HAP-1 (cell line): ENCODE measurements around the gene TEAD1.
A peak's percentile ranks its signal among the peaks of the same experiment; 100 is the strongest.

Source experiments
- DNase-seq, 2 experiments: peaks; one replicate each; pipeline ENCODE4 v3.0.0-alpha.2; 2016 to 2020; ENCODE audit warnings: low spot score in 2 of 2
- H3K27me3 ChIP-seq: fragments of 250-450 bp; sonication (Bioruptor Pico); 2 replicates; pipeline ENCODE4 v1.5.1; 2020; ENCODE audit warnings: low read depth, mild to moderate bottlenecking, moderate library complexity
- H3K36me3 ChIP-seq: fragments of 250-450 bp; sonication (Bioruptor Pico); replicated peaks from 2 replicates; pipeline ENCODE4 v1.5.1; 2020; ENCODE audit warnings: mild to moderate bottlenecking
- H3K4me1 ChIP-seq: fragments of 250-450 bp; sonication (Bioruptor Pico); 2 replicates; pipeline ENCODE4 v1.5.1; 2020; ENCODE audit warnings: mild to moderate bottlenecking
- H3K4me3 ChIP-seq: fragments of 250-450 bp; sonication (Bioruptor Pico); 2 replicates; pipeline ENCODE4 v1.5.1; 2020; ENCODE audit warnings: mild to moderate bottlenecking, moderate library complexity
- H3K9me3 ChIP-seq: fragments of 250-450 bp; sonication (Bioruptor Pico); 2 replicates; pipeline ENCODE4 v1.5.1; 2020; ENCODE audit warnings: mild to moderate bottlenecking, moderate library complexity
- in situ Hi-C: fragments of 300-500 bp; cut with MboI; formaldehyde crosslinking; loops from 3 replicates; pipeline ENCODE4 v1.14.3; 2020; ENCODE audit warnings: low sequenced_read_pairs, inconsistent platforms, mixed read lengths

Gene TEAD1

DNA sequence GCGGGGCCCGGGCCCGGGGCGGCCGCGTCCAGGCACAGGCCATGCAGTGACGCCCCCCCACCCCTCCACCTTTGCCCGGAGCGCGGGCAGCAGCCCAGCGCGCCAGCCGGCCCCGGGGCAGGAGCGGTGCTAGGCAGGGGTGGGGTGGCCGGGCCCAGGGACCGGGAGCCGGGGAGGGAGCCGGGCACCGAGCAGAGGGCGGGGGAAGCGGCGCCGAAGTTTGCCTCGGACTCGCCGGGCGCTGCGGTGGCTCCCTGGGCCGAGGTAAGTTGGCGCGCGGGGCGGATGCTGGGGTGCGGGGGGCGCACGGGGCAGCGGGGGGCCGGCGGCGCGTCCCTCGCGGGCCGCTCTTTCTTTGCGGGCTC lies 332 bp downstream of the TEAD1 start:
- no peak for DNase-seq
- Histone ChIP-seq H3K4me3 (peak overlapping the region; percentile 35), H3K9me3 (no peaks in the 10 kb centered on the region), H3K4me1 (peaks cover 21% of the 10 kb centered on the region), H3K36me3 (no peaks in the 10 kb centered on the region; the same call in 1 of the 2 replicates), H3K27me3 (no peaks in the 10 kb centered on the region)
- in situ Hi-C loops: no loop called here

DNA sequence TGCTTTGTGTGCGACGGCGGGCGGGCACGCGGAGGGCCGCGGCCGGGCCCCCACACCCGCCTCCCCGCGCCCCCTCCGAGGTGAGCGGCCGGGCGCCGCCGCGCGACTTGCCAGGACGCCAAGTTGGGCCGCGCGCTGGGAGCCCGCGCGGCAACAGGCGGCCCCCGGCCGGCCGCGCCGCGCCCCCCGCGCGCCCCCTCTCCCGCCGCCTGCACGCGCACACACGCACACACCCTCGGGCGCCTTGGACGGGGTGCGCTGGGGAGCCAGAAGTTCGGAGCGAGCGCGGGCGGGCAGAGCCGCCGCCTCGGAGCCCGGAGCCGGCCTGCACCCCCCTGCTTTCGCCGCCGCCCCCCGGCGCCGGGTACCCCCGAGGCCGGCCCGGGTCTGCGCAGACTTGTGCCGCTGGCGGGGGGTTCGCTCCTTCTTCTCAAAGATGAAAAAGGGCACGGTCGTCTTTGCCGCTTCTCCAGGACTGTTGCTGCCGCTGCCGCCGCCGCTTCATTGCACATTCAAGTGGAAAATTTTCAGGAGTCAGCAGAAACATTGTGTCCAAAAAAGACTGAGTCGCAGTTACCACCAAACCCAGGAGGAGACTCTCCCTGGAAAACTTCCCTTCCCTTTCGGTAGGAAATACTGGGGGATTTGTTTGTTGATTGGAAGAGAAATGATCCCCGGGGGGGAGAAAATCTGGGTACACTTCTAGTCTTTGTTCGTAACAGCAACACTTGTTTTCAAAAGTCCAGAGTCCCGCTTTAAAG lies 895 bp downstream of the TEAD1 start:
- H3K9me3 ChIP-seq: no peaks in the 10 kb centered on the region
- DNase-seq: peak in 1 of 2 experiments; percentile 48
- H3K4me1 ChIP-seq: peaks cover 27% of the 10 kb centered on the region
- H3K4me3 ChIP-seq: peak overlapping the region; percentile 58
- H3K27me3 ChIP-seq: no peaks in the 10 kb centered on the region
- H3K36me3 ChIP-seq: no peaks in the 10 kb centered on the region; the same call in 1 of the 2 replicates
- in situ Hi-C loops: loop anchor here (25.0 kb wide), 1 partner anchor 212 kb away; no protein-coding TSS in a partner anchor

DNA sequence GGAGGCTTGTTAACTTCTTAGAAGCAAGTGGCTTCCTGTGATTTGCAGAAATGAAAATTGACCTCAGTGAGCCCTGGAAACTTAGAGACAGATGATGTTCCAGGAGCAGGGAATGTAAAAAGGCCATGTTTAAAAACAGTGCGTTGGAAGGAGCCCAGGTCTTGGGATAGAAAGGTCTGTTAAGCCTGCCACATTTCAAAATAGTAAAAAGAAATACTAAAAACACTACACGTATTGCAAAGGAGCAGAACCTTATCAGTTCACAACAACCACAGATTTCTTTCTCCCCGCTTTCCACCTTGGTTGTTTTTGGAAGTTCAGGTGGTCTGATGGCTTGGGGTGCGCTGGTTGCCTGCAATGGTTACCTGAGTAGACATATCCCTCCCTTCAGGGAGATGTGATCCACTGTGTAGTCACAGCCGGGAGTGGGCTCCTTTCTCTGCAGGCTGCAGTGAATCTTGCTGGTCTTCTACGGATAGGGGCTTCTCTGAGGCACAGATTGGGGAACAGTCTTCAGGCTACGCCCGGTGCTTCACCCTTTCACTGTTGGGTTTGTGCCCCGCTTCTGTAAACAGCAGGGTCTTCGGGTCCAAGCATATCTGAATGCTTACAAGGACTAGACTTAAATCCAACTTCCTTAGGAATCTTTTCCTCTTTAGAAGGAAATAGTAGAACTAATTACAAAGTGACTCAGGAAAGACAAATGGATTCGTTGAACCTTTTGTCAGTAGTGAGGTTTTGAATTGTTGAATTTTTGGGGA lies 1.9 kb downstream of the TEAD1 start:
- in situ Hi-C loops: loop anchor here (25.0 kb wide), 1 partner anchor 211 kb away; no protein-coding TSS in a partner anchor
- peak; percentile 33 to 45 for DNase-seq
- no peaks in the 10 kb centered on the region for H3K27me3 ChIP-seq
- no peaks in the 10 kb centered on the region for H3K9me3 ChIP-seq
- H3K4me1 ChIP-seq: peaks cover 35% of the 10 kb centered on the region
- peak overlapping the region; percentile 58 for H3K4me3 ChIP-seq
- H3K36me3 ChIP-seq: peaks cover 5% of the 10 kb centered on the region

DNA sequence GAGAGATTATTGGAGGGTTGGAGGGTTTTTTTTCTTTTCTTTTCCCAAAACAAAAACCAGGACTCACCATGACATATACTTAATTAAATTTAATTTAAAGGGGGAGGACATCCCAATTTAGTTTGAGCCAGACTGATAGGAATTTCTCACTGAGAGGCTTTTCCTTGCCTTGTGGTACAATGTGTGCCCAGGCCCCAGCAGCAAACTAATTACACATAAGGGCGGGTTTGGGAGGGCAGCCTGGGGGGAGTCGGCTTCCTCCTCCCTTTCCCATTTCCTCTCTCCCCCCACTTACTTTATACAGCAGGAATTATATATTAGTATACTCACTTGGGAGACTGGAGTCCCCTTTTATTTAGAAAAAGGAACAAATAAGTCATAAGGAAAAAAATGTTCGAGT lies 2.9 kb downstream of the TEAD1 start:
- in situ Hi-C loops: loop anchor here (25.0 kb wide), 1 partner anchor 210 kb away; no protein-coding TSS in a partner anchor
- peaks cover 6% of the 10 kb centered on the region for H3K36me3 ChIP-seq
- H3K9me3 ChIP-seq: no peaks in the 10 kb centered on the region
- DNase-seq: peak in 1 of 2 experiments; percentile 34
- H3K4me1 ChIP-seq: peaks cover 36% of the 10 kb centered on the region
- peak overlapping the region; percentile 58 for H3K4me3 ChIP-seq
- no peaks in the 10 kb centered on the region for H3K27me3 ChIP-seq

DNA sequence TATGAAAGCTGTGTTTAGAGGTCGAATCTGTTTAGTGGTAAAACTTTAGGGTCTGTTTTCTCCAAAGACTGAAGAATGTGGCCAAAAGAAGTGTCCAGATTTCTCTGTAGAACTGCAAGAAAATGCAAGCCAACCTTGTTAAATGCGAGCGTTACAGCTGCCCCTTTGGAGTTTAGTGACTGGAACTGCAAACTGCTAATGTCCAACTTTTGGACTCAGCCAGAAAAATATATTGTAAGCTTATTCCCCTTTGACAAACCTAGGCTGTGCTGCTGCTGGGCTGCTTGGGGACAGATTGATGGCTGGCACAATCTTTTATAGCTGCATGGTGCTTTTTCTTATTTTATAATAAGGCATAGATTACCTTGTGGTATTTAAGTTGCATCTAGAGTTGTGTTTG lies 3.9 kb downstream of the TEAD1 start:
- peak overlapping the region; percentile 58 for H3K4me3 ChIP-seq
- no peak for DNase-seq
- peaks cover 40% of the 10 kb centered on the region for H3K4me1 ChIP-seq
- H3K27me3 ChIP-seq: no peaks in the 10 kb centered on the region
- in situ Hi-C loops: loop anchor here (25.0 kb wide), 1 partner anchor 209 kb away; no protein-coding TSS in a partner anchor
- peaks cover 6% of the 10 kb centered on the region for H3K36me3 ChIP-seq
- H3K9me3 ChIP-seq: no peaks in the 10 kb centered on the region

DNA sequence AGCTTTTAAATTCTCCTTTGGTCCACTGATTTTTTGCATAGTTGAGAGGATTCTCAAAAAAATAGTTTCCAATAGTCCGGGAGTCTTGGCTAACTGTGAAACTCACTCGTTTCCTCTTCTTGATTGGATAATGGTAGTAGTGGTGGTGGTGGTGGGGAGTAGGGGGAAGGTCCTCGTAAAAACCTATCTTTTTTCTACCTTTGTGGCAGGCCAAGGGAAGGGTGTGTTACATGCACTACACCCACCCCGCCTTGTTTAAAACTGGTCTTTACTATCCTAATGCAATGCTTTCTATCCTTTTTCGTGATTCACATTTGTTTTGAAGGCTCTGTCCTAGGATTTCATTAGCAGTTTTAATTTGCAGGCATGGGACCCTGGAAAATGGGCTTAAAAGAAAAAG lies 4.8 kb downstream of the TEAD1 start:
- Histone ChIP-seq H3K27me3 (no peaks in the 10 kb centered on the region), H3K9me3 (no peaks in the 10 kb centered on the region), H3K36me3 (peaks cover 6% of the 10 kb centered on the region), H3K4me1 (peaks cover 49% of the 10 kb centered on the region), H3K4me3 (peak overlapping the region; percentile 5; the same call in 1 of the 2 replicates)
- no peak for DNase-seq
- in situ Hi-C loops: loop anchor here (25.0 kb wide), 1 partner anchor 208 kb away; no protein-coding TSS in a partner anchor

DNA sequence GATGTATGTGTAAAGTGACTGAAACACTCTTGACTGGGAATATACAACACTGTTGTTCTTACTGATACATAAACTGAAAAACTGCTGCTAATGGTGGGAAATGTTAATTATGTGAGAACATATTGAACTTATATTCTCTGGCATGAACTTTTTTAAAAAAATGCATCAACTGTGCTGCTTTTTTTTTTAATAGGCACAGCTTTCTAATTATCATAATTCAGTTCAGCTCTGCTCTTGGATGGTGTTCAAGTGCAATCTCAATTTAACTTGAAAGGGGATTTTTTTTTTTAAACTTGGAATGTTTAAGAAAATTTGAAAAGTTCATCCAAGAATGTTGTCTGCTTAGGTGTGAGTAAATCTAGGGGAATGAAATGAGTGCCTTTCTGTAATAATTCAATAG lies 5.2 kb downstream of the TEAD1 start:
- no peak for DNase-seq
- Histone ChIP-seq H3K4me1 (peaks cover 53% of the 10 kb centered on the region), H3K36me3 (peaks cover 6% of the 10 kb centered on the region), H3K4me3 (peak overlapping the region; percentile 11), H3K27me3 (no peaks in the 10 kb centered on the region), H3K9me3 (no peaks in the 10 kb centered on the region)
- in situ Hi-C loops: loop anchor here (25.0 kb wide), 1 partner anchor 208 kb away; no protein-coding TSS in a partner anchor

DNA sequence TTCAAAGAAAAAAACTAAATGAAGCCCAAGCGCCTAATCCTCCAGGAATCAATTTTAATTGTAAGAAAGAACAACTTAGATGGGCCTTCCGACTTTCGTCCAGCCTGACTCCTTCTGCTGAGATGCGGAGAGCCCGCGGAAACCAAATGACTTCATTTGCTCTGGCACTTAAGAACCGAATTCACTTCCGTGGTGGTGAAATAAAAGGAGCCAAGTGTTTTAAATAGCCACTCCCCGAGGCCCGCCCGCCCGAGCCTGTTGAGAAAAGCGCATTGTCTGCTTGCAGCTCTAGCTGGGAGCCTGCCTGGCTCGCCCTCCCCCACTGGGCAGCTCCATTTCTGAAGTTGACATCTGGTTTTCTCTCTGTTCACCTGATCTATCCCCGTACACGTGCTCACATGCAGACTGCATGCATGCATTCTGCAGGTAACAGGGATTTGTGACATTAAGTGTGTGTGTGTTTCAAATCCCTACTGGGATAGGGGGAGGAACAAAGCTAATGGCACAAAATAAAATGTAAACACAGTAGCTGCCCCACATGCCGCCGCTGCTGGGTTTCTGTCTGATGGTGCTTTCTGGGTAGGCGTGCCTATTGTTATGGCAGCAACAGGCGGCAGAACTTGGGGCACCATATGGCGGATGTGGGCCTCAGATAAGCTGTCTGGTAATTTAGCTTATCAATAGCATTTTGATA lies 6.2 kb downstream of the TEAD1 start:
- Histone ChIP-seq H3K4me1 (peaks cover 63% of the 10 kb centered on the region), H3K36me3 (peaks cover 6% of the 10 kb centered on the region), H3K27me3 (no peaks in the 10 kb centered on the region), H3K9me3 (no peaks in the 10 kb centered on the region), H3K4me3 (peak overlapping the region; percentile 11)
- peak; percentile 93 to 95 for DNase-seq
- in situ Hi-C loops: loop anchor here (25.0 kb wide), 1 partner anchor 207 kb away; no protein-coding TSS in a partner anchor

DNA sequence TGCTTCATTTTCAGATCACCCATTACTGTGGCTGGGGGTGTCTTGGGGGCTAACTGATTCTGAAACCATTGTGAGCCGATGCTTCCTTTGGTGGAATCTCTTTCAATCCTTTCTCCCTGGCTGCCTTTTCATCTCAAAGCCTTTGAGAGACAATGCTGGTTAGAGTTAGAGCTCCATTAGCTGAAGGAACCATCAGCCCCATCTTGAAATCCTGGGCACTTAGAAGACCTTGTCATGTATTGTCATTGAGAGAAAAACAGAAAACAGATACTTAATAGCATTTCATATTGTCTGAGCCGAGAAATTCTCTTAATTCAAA lies 6.7 kb downstream of the TEAD1 start:
- H3K27me3 ChIP-seq: no peaks in the 10 kb centered on the region
- no peak overlapping the region for H3K4me3 ChIP-seq

DNA sequence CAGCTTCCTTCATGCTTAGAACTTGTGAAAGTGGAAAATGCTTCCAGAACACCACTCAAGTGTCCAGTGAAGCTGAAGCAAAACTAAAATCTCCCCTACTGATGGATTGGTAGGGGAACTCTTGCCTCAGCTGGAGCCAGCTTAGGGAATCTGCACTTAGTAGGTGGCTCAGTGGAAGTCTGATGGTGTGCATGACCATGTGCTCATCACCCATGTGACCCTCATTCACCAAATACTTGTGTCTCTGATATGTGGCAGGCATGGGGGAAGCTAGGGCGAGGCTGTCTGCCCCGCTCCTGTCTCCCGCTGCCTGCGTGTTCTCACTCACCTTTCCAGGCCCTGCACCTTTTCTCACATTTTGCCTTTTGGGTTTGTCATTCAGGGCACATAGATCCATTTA lies 7.2 kb downstream of the TEAD1 start:
- Histone ChIP-seq H3K4me1 (peaks cover 63% of the 10 kb centered on the region), H3K9me3 (no peaks in the 10 kb centered on the region), H3K4me3 (no peak overlapping the region), H3K27me3 (no peaks in the 10 kb centered on the region), H3K36me3 (peaks cover 6% of the 10 kb centered on the region)
- in situ Hi-C loops: loop anchor here (25.0 kb wide), 1 partner anchor 206 kb away; no protein-coding TSS in a partner anchor
- DNase-seq: no peak

More for the DNA sequence above, 6.7 kb downstream of the TEAD1 start:
- Histone ChIP-seq H3K9me3 (no peaks in the 10 kb centered on the region), H3K4me1 (peaks cover 63% of the 10 kb centered on the region), H3K36me3 (peaks cover 6% of the 10 kb centered on the region)
- in situ Hi-C loops: loop anchor here (25.0 kb wide), 1 partner anchor 206 kb away; no protein-coding TSS in a partner anchor
- DNase-seq: no peak

DNA sequence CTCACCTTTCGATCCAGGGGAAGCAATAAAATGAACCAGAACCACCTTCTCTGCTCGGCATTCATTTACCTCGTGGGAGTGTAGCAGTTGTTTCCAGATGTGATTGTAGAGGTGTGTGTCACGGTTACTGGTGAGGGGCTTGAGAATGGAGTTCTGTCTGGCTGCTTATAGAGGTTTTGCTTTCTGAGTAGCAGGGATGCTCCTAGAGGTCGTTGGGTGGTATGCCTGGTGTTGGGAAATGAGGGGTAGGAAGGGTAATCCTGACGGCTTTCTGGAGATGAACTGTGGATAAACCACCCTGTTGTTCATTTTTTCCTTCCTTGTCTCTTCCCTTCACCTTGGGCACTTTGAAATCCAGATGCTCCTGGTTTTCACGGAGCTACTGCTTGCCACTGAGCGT lies 8.1 kb downstream of the TEAD1 start:
- no peak for DNase-seq
- H3K36me3 ChIP-seq: peaks cover 6% of the 10 kb centered on the region

DNA sequence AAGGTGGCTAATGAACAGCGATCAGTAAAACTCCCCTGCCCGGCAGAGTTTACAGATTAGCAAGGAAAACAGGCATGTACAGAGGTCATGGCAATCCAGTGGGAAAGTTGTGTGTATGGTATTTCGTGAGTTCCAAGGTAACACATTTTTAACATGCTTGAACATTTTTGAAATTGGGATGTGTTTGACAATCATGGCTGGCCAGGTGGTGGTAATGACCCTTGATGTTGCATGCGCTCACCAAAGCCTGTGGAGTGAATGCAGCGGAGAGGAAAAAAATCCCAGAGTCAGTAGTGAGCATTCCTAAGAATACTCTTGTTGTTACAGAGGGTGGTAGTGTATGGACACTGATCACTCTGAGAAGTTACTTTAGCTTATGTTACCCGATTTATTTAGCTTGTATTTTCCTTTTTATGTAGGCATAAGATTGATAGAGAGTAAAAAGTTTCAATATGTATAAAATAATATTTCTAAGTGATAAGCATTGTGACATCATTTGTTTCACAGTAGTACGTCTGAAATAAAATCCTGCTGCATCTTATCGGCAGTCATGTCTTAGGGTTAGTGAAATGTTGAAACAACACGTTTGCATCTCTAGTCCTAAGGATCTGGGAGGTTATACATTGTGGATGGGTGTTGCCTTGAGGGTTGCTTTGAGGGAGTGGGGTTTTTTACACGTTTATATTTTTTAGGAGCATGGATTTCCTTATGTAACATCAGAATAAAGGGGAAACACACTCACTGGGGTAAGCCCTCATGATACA lies 8.7 kb downstream of the TEAD1 start:
- in situ Hi-C loops: loop anchor here (25.0 kb wide), 1 partner anchor 204 kb away; no protein-coding TSS in a partner anchor
- Histone ChIP-seq H3K9me3 (no peaks in the 10 kb centered on the region), H3K4me1 (peaks cover 61% of the 10 kb centered on the region), H3K4me3 (no peak overlapping the region), H3K27me3 (no peaks in the 10 kb centered on the region), H3K36me3 (peaks cover 6% of the 10 kb centered on the region)
- no peak for DNase-seq

More for the DNA sequence above, 8.1 kb downstream of the TEAD1 start:
- H3K4me1 ChIP-seq: peaks cover 63% of the 10 kb centered on the region
- H3K27me3 ChIP-seq: no peaks in the 10 kb centered on the region
- in situ Hi-C loops: loop anchor here (25.0 kb wide), 1 partner anchor 205 kb away; no protein-coding TSS in a partner anchor
- H3K9me3 ChIP-seq: no peaks in the 10 kb centered on the region
- H3K4me3 ChIP-seq: no peak overlapping the region
